Effector CD4-positive, alpha-beta T cell (primary cell): ENCODE data around the gene RAC3.
A peak's percentile ranks its signal among the peaks of the same experiment; 100 is the strongest.

Experiments
- DNase-seq: peaks from one replicate; pipeline ENCODE4 v3.0.0-alpha.2; 2020

The RAC3 gene

GRCh38 chr17:82013772-82014321 lies 17.6 kb upstream of the RAC3 start:
- DNase-seq, result no peak

- no peak for DNase-seq
These were observed 17.0 kb upstream of the RAC3 start for GRCh38 chr17:82014432-82014831.

GRCh38 chr17:82014971-82015310 lies 16.5 kb upstream of the RAC3 start:
- no peak for DNase-seq

- DNase-seq, result no peak
These were observed 16.0 kb upstream of the RAC3 start for GRCh38 chr17:82015311-82015971.

- DNase-seq, result no peak
These were observed 15.2 kb upstream of the RAC3 start for GRCh38 chr17:82016061-82016874.

GRCh38 chr17:82016875-82017459 lies 14.5 kb upstream of the RAC3 start:
- no peak for DNase-seq

- DNase-seq, result no peak
These were observed 13.8 kb upstream of the RAC3 start for GRCh38 chr17:82017612-82018151.

- no peak for DNase-seq
These were observed 13.1 kb upstream of the RAC3 start for GRCh38 chr17:82018152-82018988.

- DNase-seq, result no peak
These were observed 12.3 kb upstream of the RAC3 start for GRCh38 chr17:82018989-82019689.

GRCh38 chr17:82019690-82020571 lies 11.5 kb upstream of the RAC3 start:
- peak; percentile 51 for DNase-seq

GRCh38 chr17:82020572-82021106 lies 10.8 kb upstream of the RAC3 start:
- no peak for DNase-seq

- peak; percentile 41 for DNase-seq
These were observed 10.2 kb upstream of the RAC3 start for GRCh38 chr17:82021107-82021899.

GRCh38 chr17:82021900-82022309 lies 9.6 kb upstream of the RAC3 start:
- DNase-seq, result no peak

GRCh38 chr17:82022310-82022980 lies 9.0 kb upstream of the RAC3 start, which contains the start of gene CENPX:
Gene CENPX, minus strand, starts transcription at chr17:82022878. Its CDS starts 17 bp downstream, at chr17:82022861.
- no peak for DNase-seq

- peak; percentile 100 for DNase-seq
These were observed 8.5 kb upstream of the RAC3 start, which contains the start of gene LRRC45 for GRCh38 chr17:82022981-82023446. Gene LRRC45, plus strand, starts transcription at chr17:82023305. Its CDS starts 339 bp downstream, at chr17:82023644.

GRCh38 chr17:82023447-82024241 lies 7.8 kb upstream of the RAC3 start:
- no peak for DNase-seq

GRCh38 chr17:82024859-82025258 lies 6.6 kb upstream of the RAC3 start:
- DNase-seq, result no peak
